Right lobe of liver (tissue), 6 donors: ENCODE measurements around the gene TIGD1. TPM values are rescaled to one million over a fixed set of nuclear protein-coding genes. Genes with fewer than 3 reads are reported as not detected.

Experiments
- ATAC-seq, 4 donors: fragments of 200-7000 bp; cut with Tn5 transposase; one replicate each; pipeline ENCODE4 v1.9.1; 2020; ENCODE audit warnings: mild to moderate bottlenecking in 4 of 4, moderate library complexity in 4 of 4
- DNase-seq, 3 donors: peaks; one replicate each; pipeline ENCODE4 v3.0.0-alpha.2; 2020
- H3K27ac ChIP-seq, 3 donors: fragments of 200-600 bp; one replicate each; pipeline ENCODE4 v1.8.0; 2022
- H3K27me3 ChIP-seq, 2 donors: fragments of 200-600 bp; one replicate each; pipeline ENCODE4 v1.8.0; 2022
- H3K36me3 ChIP-seq, 4 donors: fragments of 200-600 bp; sonication (generic) in 1 of 4; one replicate each; pipeline versions ENCODE4 v1.5.1 to v1.8.0; 2017 to 2022; ENCODE audit warnings: control low read depth in 1 of 4
- H3K4me1 ChIP-seq, 4 donors: fragments of 200-600 bp; sonication (generic) in 1 of 4; one replicate each; pipeline versions ENCODE4 v1.5.1 to v1.8.0; 2017 to 2022; ENCODE audit warnings: control low read depth in 1 of 4
- H3K4me3 ChIP-seq, 3 donors: fragments of 200-600 bp; one replicate each; pipeline ENCODE4 v1.8.0; 2022
- H3K9me3 ChIP-seq, 4 donors: fragments of 200-600 bp; sonication (generic) in 1 of 4; one replicate each; pipeline versions ENCODE4 v1.5.1 to v1.8.0; 2017 to 2022; ENCODE audit warnings: control low read depth in 1 of 4
- POLR2A ChIP-seq: fragments of 450-650 bp; IDR thresholded peaks from one replicate; pipeline ENCODE4 v1.6.1; 2017; ENCODE audit warnings: antibody characterized with exemption, mild to moderate bottlenecking
- WGBS: methylation state at CpG from one replicate; pipeline ENCODE4 v1.1.6; 2018; ENCODE audit warnings: low coverage, low lambda C conversion rate; ENCODE audit not compliant: insufficient coverage; ENCODE audit errors: missing lambda C conversion rate; 5-methylcytosine and 5-hydroxymethylcytosine counted together
- intact Hi-C, 2 donors: fragments of 100-400 bp; cut with DNase I; formaldehyde crosslinking; loops; one replicate each; pipeline versions ENCODE4 v1.11.2 to v1.14.1; 2022
- total RNA-seq, 6 experiments: library from RNA; depleted of rRNA in 2 of 6; stranded (reverse); fragments of >200 nt in 2 of 6; fragmentation: NEBNext Ultra II Directional in 3 of 6; extraction: Animal tissue kit (Norgen Biotek cat#: 25700) in 3 of 6; gene quantifications; one replicate each; pipeline versions ENCODE4 v1.1.0 to v1.2.4, GENCODE V29; 2016 to 2023
- TF ChIP-seq, protein P1 (sequence below), 4 donors: fragments of 200-600 bp in 3 of 4; fragments of 450-650 bp in 1 of 4; IDR thresholded peaks; one replicate each; pipeline versions ENCODE4 v1.5.1 to v1.8.0; 2016 to 2022; ENCODE audit warnings: antibody characterized with exemption in 4 of 4, mild to moderate bottlenecking in 2 of 4
- donor health status: DM: no; HTN: yes; CAD: no.
- donor health status: DM: no; HTN: no; CAD: no.
- donor health status: DM: no; HTN: no; CAD: no.
- donor health status: DM: no; HTN: yes; CAD: no.
- donor health status: DM: no; HTN: yes; CAD: no.

TIGD1 gene
- total RNA-seq, 6 experiments from 2014 or later, result 0.68 to 1.5 (median 1.0) TPM

DNA sequence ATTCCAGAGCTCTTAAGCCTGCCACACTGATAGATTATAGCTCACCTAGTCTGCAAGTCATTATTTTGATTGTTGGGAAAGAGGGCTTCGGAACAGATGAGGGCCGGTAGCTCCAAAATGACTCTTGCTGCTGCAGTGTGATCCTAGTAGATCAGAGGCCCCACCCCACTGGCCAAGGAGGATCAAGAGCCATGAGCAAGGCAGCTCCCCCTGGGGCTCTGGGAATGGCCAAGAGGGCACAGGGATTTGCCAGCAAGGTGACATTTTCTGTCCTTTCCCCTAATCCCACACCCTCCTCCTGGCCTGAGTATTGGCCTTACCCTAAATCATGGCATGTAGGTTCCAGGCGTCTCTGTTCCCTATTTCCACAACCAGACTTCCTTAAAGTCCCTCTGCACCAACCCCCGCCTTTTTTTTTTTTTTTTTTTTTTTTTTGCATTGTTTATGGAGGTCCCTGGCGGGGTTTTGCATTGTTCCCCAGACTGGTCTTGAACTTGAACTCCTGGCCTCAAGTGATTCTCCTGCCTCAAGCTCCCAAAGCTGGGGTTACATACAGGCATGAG is 36.7 kb upstream of the TIGD1 start:
- no peak overlapping the region for H3K4me3 ChIP-seq
- no peak overlapping the region for H3K27ac ChIP-seq
- WGBS, result 79% methylated on average over 3 of the region's 5 CpGs
- DNase-seq, result no peak
- intact Hi-C loops, result no loop called here
- TF ChIP-seq, protein P1, sequence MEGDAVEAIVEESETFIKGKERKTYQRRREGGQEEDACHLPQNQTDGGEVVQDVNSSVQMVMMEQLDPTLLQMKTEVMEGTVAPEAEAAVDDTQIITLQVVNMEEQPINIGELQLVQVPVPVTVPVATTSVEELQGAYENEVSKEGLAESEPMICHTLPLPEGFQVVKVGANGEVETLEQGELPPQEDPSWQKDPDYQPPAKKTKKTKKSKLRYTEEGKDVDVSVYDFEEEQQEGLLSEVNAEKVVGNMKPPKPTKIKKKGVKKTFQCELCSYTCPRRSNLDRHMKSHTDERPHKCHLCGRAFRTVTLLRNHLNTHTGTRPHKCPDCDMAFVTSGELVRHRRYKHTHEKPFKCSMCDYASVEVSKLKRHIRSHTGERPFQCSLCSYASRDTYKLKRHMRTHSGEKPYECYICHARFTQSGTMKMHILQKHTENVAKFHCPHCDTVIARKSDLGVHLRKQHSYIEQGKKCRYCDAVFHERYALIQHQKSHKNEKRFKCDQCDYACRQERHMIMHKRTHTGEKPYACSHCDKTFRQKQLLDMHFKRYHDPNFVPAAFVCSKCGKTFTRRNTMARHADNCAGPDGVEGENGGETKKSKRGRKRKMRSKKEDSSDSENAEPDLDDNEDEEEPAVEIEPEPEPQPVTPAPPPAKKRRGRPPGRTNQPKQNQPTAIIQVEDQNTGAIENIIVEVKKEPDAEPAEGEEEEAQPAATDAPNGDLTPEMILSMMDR (IDR thresholded peaks at IDR 0.05), result no peak
- TF ChIP-seq POLR2A, result no peak
- peaks cover 0 to 15% (median 7%) of the 10 kb centered on the region in 4 donors for H3K4me1 ChIP-seq
- H3K27me3 ChIP-seq, result no peaks in the 10 kb centered on the region
- no peak for ATAC-seq
- H3K9me3 ChIP-seq, result no peaks in the 10 kb centered on the region
- H3K36me3 ChIP-seq, result no peaks in the 10 kb centered on the region

DNA sequence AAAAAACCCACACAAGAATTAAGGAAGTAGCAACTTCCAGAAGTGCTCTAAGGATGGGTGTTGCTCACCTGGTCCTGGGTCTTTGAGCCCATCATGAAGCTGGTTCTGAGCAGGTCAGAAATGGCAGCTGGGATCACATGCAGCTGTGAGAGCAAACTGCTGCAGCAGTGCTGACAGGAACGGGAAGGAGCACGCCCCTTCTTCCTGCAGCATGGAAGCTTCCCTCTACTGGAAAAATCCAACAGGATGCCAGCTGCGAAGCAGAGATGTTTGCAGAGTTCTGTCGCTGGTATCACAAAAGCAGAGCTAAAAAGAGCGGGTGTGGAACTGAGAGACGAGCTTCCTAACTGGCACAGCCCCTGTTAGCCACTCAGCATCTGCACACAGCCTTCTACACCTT is 33.9 kb upstream of the TIGD1 start:
- WGBS, result 80% methylated on average over 1 of the region's 6 CpGs
- intact Hi-C loops, result no loop called here
- Histone ChIP-seq H3K27me3 (no peaks in the 10 kb centered on the region), H3K27ac (no peak overlapping the region), H3K4me3 (no peak overlapping the region), H3K4me1 (peaks cover 0 to 35% (median 11%) of the 10 kb centered on the region in 4 donors), H3K36me3 (no peaks in the 10 kb centered on the region), H3K9me3 (no peaks in the 10 kb centered on the region)
- TF ChIP-seq, protein P1 (IDR thresholded peaks at IDR 0.05), result no peak
- TF ChIP-seq POLR2A, result no peak
- DNase-seq (no peak), ATAC-seq (no peak)

DNA sequence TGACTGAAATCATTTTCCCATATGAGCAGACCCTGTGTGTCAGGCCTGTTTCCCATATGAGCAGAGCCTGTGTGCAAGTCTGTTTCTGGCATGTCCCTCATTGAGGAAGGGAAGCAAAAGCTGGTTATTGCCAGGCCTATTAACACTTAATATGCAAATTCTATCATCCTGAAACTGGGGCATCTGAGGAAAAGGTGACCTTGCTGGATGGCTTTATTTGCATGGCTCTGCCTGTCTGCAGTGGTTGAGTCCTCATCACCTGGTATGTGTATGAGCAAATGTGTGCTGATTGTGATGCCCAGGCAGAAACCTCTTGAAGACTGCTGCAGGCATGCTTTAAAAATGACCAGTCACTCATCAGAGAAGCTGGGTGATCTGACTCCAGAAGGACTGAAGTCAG is 31.4 kb upstream of the TIGD1 start:
- no peak overlapping the region for H3K4me3 ChIP-seq
- ATAC-seq (no peak), DNase-seq (no peak)
- intact Hi-C loops, result no loop called here
- TF ChIP-seq, protein P1 (IDR thresholded peaks at IDR 0.05), result no peak
- TF ChIP-seq POLR2A, result no peak
- H3K9me3 ChIP-seq, result no peaks in the 10 kb centered on the region
- no peaks in the 10 kb centered on the region for H3K27me3 ChIP-seq
- peaks cover 0 to 42% (median 12%) of the 10 kb centered on the region in 4 donors for H3K4me1 ChIP-seq
- no peak overlapping the region for H3K27ac ChIP-seq
- no peaks in the 10 kb centered on the region for H3K36me3 ChIP-seq

DNA sequence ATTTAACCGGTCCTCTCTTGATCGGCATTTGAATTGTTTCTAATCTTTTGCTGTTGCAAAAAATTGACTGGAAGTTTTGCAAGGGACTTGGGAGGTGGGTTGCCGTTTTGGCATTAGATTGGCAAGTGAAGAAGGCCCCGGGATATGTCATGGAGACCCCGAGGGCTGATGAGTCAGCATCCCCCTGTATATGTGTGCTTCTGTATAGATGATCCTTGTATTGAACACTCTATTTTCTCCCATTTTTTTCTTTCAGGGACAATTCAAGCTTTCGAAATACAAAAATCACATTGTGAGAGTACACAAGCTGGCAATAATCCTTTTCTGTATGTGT is 30.3 kb upstream of the TIGD1 start:
- Histone ChIP-seq H3K9me3 (no peaks in the 10 kb centered on the region), H3K4me1 (peaks cover 0 to 47% (median 14%) of the 10 kb centered on the region in 4 donors), H3K36me3 (no peaks in the 10 kb centered on the region), H3K27me3 (no peaks in the 10 kb centered on the region), H3K4me3 (peak overlapping the region in 1 of 3 donors; percentile 25), H3K27ac (peak overlapping the region; percentile 35 to 59 (median 37))
- DNase-seq (no peak), ATAC-seq (no peak)
- 27% methylated on average over 6 of the region's 6 CpGs for WGBS
- intact Hi-C loops, result no loop called here
- TF ChIP-seq POLR2A, result no peak
- TF ChIP-seq, protein P1 (IDR thresholded peaks at IDR 0.05), result no peak

DNA sequence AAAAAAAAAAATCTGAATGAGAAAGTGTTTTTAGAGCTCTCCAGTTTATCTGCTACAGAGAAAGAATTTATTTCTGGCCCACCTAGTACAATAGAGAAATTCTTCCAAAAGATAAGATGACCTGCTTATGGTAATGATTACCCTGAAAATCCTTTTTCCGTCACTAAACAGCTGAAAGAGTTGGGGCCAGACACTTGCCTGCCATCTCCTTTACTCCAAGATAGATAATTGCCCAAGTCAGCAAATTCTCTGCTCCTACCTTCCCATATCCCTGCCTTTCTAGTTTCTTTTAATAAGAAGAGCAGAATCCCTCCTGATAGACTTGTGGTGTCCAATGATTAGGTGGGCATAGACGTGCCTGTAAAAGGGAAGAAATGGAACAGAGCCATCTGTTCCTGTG is 28.3 kb upstream of the TIGD1 start:
- Histone ChIP-seq H3K9me3 (no peaks in the 10 kb centered on the region), H3K27me3 (no peaks in the 10 kb centered on the region), H3K27ac (no peak overlapping the region), H3K36me3 (no peaks in the 10 kb centered on the region), H3K4me1 (peaks cover 0 to 64% (median 23%) of the 10 kb centered on the region in 4 donors), H3K4me3 (no peak overlapping the region)
- ATAC-seq, result no peak
- no peak for TF ChIP-seq POLR2A
- TF ChIP-seq, protein P1 (IDR thresholded peaks at IDR 0.05), result no peak
- no peak for DNase-seq
- intact Hi-C loops, result no loop called here
- WGBS, result 57% methylated on average over 2 of the region's 2 CpGs
